ENCODE results near the gene ELP2.
"Not testable (repeated sequence)": the region's sequence is repeated elsewhere in the genome, so short reads cannot be mapped to it uniquely, and the experiment has no call there.

Gene ELP2

GRCh38 chr18:36194600-36195315 lies 65.1 kb downstream of the ELP2 start:
- no peak for DNase-seq

- no peak for DNase-seq
Measured at GRCh38 chr18:36195427-36196122, 65.9 kb downstream of the ELP2 start.

- no peak for DNase-seq
Measured at GRCh38 chr18:36196238-36196995, 66.7 kb downstream of the ELP2 start.

- DNase-seq, result no peak
Measured at GRCh38 chr18:36197511-36198166, 67.9 kb downstream of the ELP2 start.

DNA sequence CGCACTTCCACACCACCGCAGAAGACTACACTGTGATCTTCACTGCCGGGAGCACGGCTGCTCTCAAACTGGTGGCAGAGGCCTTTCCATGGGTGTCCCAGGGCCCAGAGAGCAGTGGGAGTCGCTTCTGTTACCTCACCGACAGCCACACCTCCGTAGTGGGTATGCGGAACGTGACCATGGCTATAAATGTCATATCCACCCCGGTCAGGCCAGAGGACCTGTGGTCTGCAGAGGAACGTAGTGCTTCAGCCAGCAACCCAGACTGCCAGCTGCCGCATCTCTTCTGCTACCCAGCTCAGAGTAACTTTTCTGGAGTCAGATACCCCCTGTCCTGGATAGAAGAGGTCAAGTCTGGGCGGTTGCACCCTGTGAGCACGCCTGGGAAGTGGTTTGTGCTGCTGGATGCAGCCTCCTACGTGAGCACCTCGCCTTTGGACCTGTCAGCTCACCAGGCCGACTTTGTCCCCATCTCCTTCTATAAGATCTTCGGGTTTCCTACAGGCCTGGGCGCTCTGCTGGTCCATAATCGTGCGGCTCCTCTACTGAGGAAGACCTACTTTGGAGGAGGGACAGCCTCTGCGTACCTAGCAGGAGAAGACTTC lies 70.1 kb downstream of the ELP2 start:
- DNase-seq, result no peak

DNA sequence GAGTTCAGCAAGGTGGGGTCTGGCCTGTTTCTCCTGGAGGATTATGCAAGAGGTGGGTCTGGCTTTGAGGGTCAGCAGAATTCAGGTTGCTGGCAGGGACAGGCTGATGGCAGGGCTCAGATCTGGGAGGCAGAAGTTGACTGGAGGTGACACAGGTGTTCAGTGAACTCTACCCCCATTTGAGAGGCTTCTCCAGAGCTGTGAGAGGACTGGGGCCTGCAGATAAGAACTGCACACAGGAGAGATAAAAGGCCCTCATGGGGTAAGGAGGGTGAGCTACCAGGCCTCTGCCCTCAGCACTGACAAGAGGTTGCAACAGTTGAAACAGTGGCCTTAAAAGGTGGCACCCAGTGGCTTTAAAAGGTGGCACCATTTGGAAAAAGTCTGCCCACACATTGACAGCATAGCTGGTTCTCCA lies 70.7 kb downstream of the ELP2 start:
- DNase-seq, result no peak

DNA sequence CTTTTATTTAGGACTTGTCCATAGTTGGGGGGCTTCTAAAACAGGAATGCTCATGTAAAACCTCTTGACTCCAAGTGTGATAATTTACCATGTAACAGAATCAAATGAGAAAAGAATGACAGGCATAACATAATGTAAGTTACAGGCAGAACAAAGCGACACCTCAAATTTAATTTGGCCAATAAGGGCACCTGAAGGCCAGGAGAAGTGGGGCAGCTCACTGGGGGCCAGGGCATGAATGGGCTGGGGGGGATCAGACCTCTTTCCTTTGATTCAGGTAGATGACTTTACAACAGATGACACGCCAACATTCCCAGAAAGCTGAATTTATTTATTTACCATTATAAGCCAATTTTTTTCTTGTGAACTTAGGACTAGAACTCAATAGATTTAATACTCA lies 72.1 kb downstream of the ELP2 start:
- no peak for DNase-seq

GRCh38 chr18:36203360-36203895 lies 73.7 kb downstream of the ELP2 start:
- no peak for DNase-seq

DNA sequence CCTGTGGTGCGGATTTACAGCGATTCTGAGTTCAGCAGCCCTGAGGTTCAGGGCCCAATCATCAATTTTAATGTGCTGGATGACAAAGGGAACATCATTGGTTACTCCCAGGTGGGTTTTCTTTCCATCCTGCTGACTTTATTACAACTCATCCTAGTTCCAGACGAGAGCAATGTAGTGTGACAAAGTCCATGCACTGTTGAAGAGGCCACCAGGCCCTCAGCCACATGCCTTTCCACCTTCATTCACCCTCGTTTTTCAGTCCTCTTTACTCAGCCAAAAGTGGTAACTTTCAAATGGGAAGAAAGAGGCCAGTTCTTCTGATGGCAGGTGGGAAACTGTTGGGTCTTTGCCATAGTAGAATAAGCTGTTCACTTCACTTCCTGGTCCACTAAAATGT lies 75.5 kb downstream of the ELP2 start:
- no peak for DNase-seq

GRCh38 chr18:36207303-36207702 lies 77.6 kb downstream of the ELP2 start:
- no peak for DNase-seq

DNA sequence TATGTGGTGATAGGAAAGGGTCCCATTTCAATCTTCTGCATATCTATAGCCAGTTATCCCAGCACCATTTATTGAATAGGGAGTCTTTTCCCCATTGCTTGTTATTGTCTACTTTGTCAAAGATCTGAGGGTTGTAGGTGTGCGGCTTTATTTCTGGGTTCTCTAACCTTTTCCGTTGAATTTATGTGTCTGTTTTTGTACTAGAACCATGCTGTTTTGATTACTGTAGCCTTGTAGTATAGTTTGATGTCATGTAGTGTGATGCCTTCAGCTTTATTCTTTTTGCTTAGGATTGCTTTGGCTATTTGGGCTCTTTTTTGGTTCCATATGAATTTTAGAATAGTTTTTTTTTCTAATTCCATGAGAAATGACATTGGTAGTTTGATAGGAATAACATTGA lies 78.3 kb downstream of the ELP2 start:
- not testable (repeated sequence) for DNase-seq

DNA sequence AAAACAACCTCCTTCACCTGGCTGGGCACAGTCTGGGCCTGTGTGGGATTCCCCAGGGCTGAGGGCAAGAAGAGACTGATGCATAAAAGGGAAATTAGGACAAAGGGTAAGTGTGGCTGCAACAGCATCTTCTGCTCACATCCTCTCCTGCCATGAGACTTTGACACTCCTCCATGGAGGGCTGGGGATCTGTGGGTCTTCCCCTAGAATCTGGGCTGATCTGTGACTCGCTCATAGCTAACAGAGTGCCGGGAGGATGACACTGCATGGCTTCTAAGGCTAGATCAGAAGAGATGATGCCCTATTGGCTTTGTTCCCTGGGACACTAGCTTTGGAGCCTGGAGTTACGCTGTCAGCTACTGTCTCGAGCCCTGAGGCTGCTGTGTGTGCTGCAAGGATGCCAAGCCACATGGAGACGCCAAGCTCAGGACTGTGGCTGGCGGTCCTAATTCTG lies 81.9 kb downstream of the ELP2 start:
- DNase-seq, result no peak

DNA sequence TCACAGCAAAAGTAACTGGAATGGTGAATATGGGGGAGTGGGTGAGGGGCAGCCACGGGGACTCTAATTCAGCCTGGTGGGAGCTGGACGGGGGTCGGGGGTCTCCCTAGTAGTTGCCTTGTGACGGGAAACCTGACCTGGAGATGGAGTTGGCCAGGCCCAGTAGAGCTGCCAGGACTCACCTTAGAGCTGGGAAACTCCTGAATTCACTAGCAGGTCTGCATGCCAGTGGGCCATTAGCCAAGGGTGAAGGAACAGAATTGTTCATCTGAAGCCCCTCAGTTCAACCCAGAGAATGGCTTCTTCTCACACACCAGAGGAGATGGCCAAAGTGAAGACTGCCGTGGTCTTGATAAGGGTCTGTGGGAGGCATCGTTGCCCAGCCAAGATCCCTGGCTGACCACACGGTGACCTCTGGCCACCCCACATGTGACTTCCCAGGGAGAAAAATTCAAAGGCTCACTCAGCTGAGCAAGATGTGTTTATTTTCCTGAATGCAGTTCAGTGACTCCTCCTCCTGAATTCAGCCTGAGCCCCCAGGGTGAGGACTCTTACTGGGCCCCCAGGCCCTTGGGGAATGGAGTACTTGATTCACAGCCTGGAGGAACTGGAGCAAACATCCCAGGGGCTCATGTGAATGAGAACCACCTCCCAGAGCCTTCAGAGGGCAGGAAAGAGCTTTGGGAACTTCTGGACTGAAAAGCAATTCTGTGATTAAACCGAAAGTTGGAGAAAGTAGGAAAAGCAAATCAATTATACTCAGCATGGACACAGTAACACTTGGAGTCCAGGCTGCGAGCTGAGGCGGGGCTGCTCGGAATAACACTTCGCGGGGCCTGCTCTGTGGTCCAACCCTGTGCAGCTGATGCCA lies 82.8 kb downstream of the ELP2 start:
- DNase-seq, result no peak

- DNase-seq, result no peak
Measured at GRCh38 chr18:36214811-36215210, 85.1 kb downstream of the ELP2 start.

GRCh38 chr18:36215577-36215976 lies 85.9 kb downstream of the ELP2 start:
- no peak for DNase-seq

DNA sequence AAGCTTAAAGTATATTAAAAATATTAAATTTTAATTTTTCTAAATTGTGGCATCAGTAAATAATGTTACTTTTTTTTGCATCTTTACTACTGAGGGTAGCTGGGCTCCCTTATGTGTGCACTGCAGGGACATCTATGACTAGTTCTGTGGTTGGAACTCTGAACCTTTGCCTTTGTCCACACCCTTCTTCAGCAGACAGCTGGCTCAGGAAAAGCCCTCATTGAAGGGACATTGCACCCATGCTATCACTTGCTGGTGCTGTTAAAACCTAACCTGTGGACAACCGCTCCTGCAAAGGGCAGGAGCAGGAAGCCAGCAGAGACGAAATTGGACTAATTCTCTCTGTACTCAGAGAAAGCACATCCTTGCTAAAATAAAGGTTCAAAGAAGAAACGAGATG lies 87.6 kb downstream of the ELP2 start:
- DNase-seq, result no peak

GRCh38 chr18:36229188-36229587 lies 99.5 kb downstream of the ELP2 start:
- no peak for DNase-seq

Measured in 8988T (cell line).